Upper lobe of left lung (tissue), 4 donors: ENCODE measurements around the gene SKIL.

ENCODE experiments used
- CTCF ChIP-seq, 6 experiments: fragments of 450-650 bp in 4 of 6; fragments of 200-600 bp in 2 of 6; sonication (generic) in 2 of 6; IDR thresholded peaks; one replicate each; pipeline ENCODE4 v1.5.1; 2016 to 2019; ENCODE audit warnings: antibody characterized with exemption in 6 of 6
- EP300 ChIP-seq, 4 donors: sonication (generic); formaldehyde crosslinking; IDR thresholded peaks; one replicate each; pipeline ENCODE4 v1.5.1; 2017; ENCODE audit warnings: antibody characterized with exemption in 4 of 4, control low read depth in 2 of 4

GRCh38 chr3:170350515-170351413 is 6.8 kb upstream of the SKIL start:
- TF ChIP-seq EP300 (IDR thresholded peaks at IDR 0.05), result no peak
- no peak for TF ChIP-seq CTCF (IDR thresholded peaks at IDR 0.05)
